OCI-LY1 (cell line): ENCODE results near the gene ZFTA.

Experiments
- H2AFZ ChIP-seq: fragments of 200-600 bp; sonication (generic), shearing (Covaris generic); 2 replicates; pipeline ENCODE4 v1.6.0; 2014; ENCODE audit warnings: antibody characterized with exemption, mild to moderate bottlenecking, low read length
- H3F3A ChIP-seq: fragments of 200-600 bp; sonication (generic), shearing (Covaris generic); 2 replicates; pipeline ENCODE4 v1.6.0; 2014; ENCODE audit warnings: mild to moderate bottlenecking, antibody characterized with exemption, low read length, moderate library complexity; ENCODE audit not compliant: insufficient read depth
- H3K27ac ChIP-seq: fragments of 200-600 bp; sonication (generic); 2 replicates; pipeline ENCODE4 v1.5.1; 2014; ENCODE audit warnings: low read length, mixed run types, mild to moderate bottlenecking, low read depth; ENCODE audit not compliant: poor library complexity, severe bottlenecking
- H3K27me3 ChIP-seq: fragments of 200-600 bp; sonication (generic); 2 replicates; pipeline ENCODE4 v1.6.0; 2014; ENCODE audit warnings: antibody characterized with exemption, mild to moderate bottlenecking, low read length, moderate library complexity; ENCODE audit not compliant: insufficient read depth
- H3K36me3 ChIP-seq: fragments of 200-600 bp; sonication (generic); 2 replicates; pipeline ENCODE4 v1.6.1; 2014; ENCODE audit warnings: mild to moderate bottlenecking, antibody characterized with exemption, low read length, moderate library complexity, mixed read lengths; ENCODE audit not compliant: insufficient read depth
- H3K4me1 ChIP-seq: fragments of 200-600 bp; sonication (generic); 2 replicates; pipeline ENCODE4 v1.5.1; 2014; ENCODE audit warnings: mild to moderate bottlenecking, low read length, moderate library complexity; ENCODE audit not compliant: insufficient read depth, severe bottlenecking
- H3K4me2 ChIP-seq: fragments of 200-600 bp; sonication (generic), shearing (Covaris generic); 2 replicates; pipeline ENCODE4 v1.6.1; 2014; ENCODE audit warnings: low read length
- H3K4me3 ChIP-seq: fragments of 200-600 bp; sonication (generic); 2 replicates; pipeline ENCODE4 v1.5.1; 2014; ENCODE audit warnings: low read length, low read depth, mild to moderate bottlenecking, mixed read lengths; ENCODE audit not compliant: poor library complexity, severe bottlenecking
- H3K79me2 ChIP-seq: fragments of 200-600 bp; shearing (Covaris generic); 2 replicates; pipeline ENCODE4 v1.6.1; 2016; ENCODE audit warnings: mixed run types, low read length, mixed read lengths; ENCODE audit not compliant: insufficient read depth
- H3K9ac ChIP-seq: fragments of 200-600 bp; sonication (generic), shearing (Covaris generic); 2 replicates; pipeline ENCODE4 v1.6.1; 2014; ENCODE audit warnings: mild to moderate bottlenecking, low read length, mixed read lengths
- H3K9me2 ChIP-seq: fragments of 200-600 bp; sonication (generic), shearing (Covaris generic); 2 replicates; pipeline ENCODE4 v1.6.1; 2014; ENCODE audit warnings: low read depth, mild to moderate bottlenecking, low read length, mixed read lengths
- H3K9me3 ChIP-seq: fragments of 200-600 bp; shearing (Covaris generic); 2 replicates; pipeline ENCODE4 v1.6.1; 2014; ENCODE audit warnings: low read length, mixed read lengths
- H4K20me1 ChIP-seq: fragments of 200-600 bp; sonication (generic), shearing (Covaris generic); 2 replicates; pipeline ENCODE4 v1.6.0; 2016; ENCODE audit warnings: mild to moderate bottlenecking, low read length; ENCODE audit not compliant: insufficient read depth
- EZH2 ChIP-seq: fragments of 200-600 bp; sonication (generic), shearing (Covaris generic); IDR thresholded peaks from 2 replicates; pipeline ENCODE4 v1.8.0; 2017; ENCODE audit warnings: borderline replicate concordance, mixed run types, mild to moderate bottlenecking, antibody characterized with exemption, low read length, moderate library complexity, mixed read lengths
- TF ChIP-seq, protein P1 (sequence below): fragments of 200-600 bp; sonication (generic), shearing (Covaris generic); IDR thresholded peaks from 2 replicates; pipeline ENCODE4 v1.5.1; 2017; ENCODE audit warnings: mild to moderate bottlenecking, antibody characterized with exemption, low read length, moderate library complexity, mixed read lengths

The ZFTA gene

DNA sequence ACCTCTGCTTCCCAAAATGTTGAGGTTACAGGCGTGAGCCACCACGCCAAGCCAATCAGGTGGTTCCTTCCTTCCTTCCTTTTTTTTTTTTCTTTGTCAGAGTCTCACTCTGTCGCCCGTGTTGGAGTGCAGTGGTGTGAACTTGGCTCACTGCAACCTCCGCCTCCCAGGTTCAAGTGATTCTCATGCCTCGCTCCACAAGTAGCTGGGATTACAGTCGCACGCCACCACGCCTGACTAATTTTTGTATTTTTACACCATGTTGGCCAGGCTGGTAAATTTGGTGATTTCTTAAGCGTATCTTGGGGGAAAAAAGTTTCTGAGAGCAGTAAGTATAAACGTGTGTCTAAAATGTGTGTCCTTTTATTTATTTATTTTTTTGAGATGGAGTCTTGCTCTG is 26.5 kb upstream of the ZFTA start:
- no peak overlapping the region for H3K27ac ChIP-seq
- no peak overlapping the region for H3K4me2 ChIP-seq
- no peak overlapping the region for H2AFZ ChIP-seq
- TF ChIP-seq EZH2: no peak
- TF ChIP-seq, protein P1, sequence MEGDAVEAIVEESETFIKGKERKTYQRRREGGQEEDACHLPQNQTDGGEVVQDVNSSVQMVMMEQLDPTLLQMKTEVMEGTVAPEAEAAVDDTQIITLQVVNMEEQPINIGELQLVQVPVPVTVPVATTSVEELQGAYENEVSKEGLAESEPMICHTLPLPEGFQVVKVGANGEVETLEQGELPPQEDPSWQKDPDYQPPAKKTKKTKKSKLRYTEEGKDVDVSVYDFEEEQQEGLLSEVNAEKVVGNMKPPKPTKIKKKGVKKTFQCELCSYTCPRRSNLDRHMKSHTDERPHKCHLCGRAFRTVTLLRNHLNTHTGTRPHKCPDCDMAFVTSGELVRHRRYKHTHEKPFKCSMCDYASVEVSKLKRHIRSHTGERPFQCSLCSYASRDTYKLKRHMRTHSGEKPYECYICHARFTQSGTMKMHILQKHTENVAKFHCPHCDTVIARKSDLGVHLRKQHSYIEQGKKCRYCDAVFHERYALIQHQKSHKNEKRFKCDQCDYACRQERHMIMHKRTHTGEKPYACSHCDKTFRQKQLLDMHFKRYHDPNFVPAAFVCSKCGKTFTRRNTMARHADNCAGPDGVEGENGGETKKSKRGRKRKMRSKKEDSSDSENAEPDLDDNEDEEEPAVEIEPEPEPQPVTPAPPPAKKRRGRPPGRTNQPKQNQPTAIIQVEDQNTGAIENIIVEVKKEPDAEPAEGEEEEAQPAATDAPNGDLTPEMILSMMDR: no peak
- no peaks in the 10 kb centered on the region; the same call in 1 of the 2 replicates for H3K36me3 ChIP-seq
- no peaks in the 10 kb centered on the region for H4K20me1 ChIP-seq
- no peaks in the 10 kb centered on the region for H3K9me2 ChIP-seq
- H3K4me3 ChIP-seq: no peak overlapping the region
- H3K27me3 ChIP-seq: peaks cover 9% of the 10 kb centered on the region; the same call in 1 of the 2 replicates
- peaks cover 4% of the 10 kb centered on the region; the same call in 1 of the 2 replicates for H3K9me3 ChIP-seq
- H3F3A ChIP-seq: no peaks in the 10 kb centered on the region
- no peaks in the 10 kb centered on the region for H3K4me1 ChIP-seq
- no peaks in the 10 kb centered on the region for H3K79me2 ChIP-seq
- no peak overlapping the region for H3K9ac ChIP-seq

DNA sequence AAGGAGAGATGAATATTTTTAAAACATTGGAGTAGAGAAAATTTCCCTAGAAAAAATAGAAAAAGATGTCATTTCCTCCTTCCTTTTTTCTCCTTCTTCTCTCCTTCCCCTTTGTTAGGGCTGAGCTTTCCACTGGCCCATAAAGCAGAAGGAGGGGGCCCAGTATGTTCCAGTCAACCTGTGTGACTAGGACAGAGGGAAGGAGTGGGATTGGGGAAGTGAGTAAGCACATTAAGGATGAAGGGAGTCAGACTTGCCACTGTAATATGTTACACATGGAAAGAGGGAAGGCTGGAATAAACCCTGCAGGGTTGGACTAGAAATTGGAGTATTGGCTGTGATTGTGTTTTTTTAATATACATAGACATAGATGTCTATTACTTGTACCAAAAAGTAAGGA is 24.6 kb upstream of the ZFTA start:
- TF ChIP-seq EZH2: no peak
- TF ChIP-seq, protein P1: no peak
- Histone ChIP-seq H3K4me2 (no peak overlapping the region), H3K4me1 (no peaks in the 10 kb centered on the region), H3K79me2 (no peaks in the 10 kb centered on the region), H3K9ac (no peak overlapping the region), H3K9me2 (no peaks in the 10 kb centered on the region), H2AFZ (no peak overlapping the region), H4K20me1 (no peaks in the 10 kb centered on the region), H3F3A (no peaks in the 10 kb centered on the region), H3K36me3 (no peaks in the 10 kb centered on the region; the same call in 1 of the 2 replicates), H3K4me3 (no peak overlapping the region), H3K27me3 (peaks cover 9% of the 10 kb centered on the region; the same call in 1 of the 2 replicates), H3K27ac (no peak overlapping the region), H3K9me3 (peaks cover 4% of the 10 kb centered on the region; the same call in 1 of the 2 replicates)

DNA sequence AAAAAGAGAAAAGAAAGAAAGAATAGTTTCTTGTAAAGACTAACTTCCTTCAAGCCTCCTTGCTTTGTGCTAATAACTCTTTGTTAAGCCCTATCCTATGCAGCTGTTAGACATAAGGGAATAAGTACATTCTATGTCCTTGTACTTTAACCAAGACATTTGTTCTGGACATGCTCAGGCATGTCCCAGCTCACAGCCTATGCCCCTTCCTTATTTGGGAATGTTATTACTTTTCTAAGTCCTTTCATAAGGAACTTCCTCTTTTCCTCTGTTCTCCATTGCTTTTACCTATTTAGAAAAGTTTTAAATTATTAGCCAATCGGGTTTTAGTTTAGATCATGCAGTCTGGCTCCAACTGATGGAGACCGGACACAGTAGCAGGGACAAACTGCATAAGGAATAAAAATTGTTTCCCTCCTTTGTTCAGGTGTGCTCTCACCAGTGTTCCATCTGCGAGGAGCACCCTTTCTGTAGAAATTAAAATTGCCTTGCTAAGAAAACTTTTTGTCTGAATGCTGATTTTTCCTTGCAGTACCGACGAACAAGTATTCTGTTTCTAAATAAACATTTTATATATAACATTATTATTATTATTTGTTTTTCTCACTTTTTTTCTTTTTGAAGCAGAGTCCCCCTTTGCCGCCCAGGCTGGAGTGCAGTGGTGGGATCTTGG is 23.1 kb upstream of the ZFTA start:
- no peaks in the 10 kb centered on the region for H3K9me2 ChIP-seq
- no peaks in the 10 kb centered on the region; the same call in 1 of the 2 replicates for H3K36me3 ChIP-seq
- H3K79me2 ChIP-seq: no peaks in the 10 kb centered on the region
- no peaks in the 10 kb centered on the region for H3F3A ChIP-seq
- H4K20me1 ChIP-seq: no peaks in the 10 kb centered on the region
- no peak overlapping the region for H3K4me3 ChIP-seq
- H3K27me3 ChIP-seq: peaks cover 3% of the 10 kb centered on the region; the same call in 1 of the 2 replicates
- H3K4me1 ChIP-seq: no peaks in the 10 kb centered on the region
- H3K9me3 ChIP-seq: peaks cover 4% of the 10 kb centered on the region; the same call in 1 of the 2 replicates
- no peak overlapping the region for H3K9ac ChIP-seq
- no peak for TF ChIP-seq EZH2
- TF ChIP-seq, protein P1: no peak
- H3K27ac ChIP-seq: no peak overlapping the region
- no peak overlapping the region for H2AFZ ChIP-seq
- H3K4me2 ChIP-seq: no peak overlapping the region
